Activated naive CD8-positive, alpha-beta T cell treated with anti-CD3 and anti-CD28 coated beads, Interleukin-2, amount 50 U/mL, for 16 hours (primary cell): Measurements from ENCODE around the gene SLC7A5.
"Not testable (repeated sequence)": the region's sequence is repeated elsewhere in the genome, so short reads cannot be mapped to it uniquely, and the experiment has no call there.

ENCODE experiments used
- DNase-seq: peaks from one replicate; pipeline ENCODE4 v3.0.0-alpha.2; 2020; ENCODE audit warnings: low read depth, low spot score

Gene SLC7A5

GRCh38 chr16:87800497-87800896 lies 68.8 kb downstream of the SLC7A5 start:
- DNase-seq: no peak

GRCh38 chr16:87795336-87795735 lies 74.0 kb downstream of the SLC7A5 start:
- no peak for DNase-seq

GRCh38 chr16:87794485-87795078 lies 74.7 kb downstream of the SLC7A5 start:
- DNase-seq: no peak

- DNase-seq: no peak
These were observed 77.1 kb downstream of the SLC7A5 start for GRCh38 chr16:87792205-87792565.

- DNase-seq: no peak
These were observed 77.8 kb downstream of the SLC7A5 start for GRCh38 chr16:87791295-87792204.

- DNase-seq: no peak
These were observed 78.8 kb downstream of the SLC7A5 start for GRCh38 chr16:87790292-87791100.

- no peak for DNase-seq
These were observed 79.6 kb downstream of the SLC7A5 start for GRCh38 chr16:87789437-87790291.

- DNase-seq: not testable (repeated sequence)
These were observed 80.4 kb downstream of the SLC7A5 start for GRCh38 chr16:87788730-87789436.

- not testable (repeated sequence) for DNase-seq
These were observed 81.7 kb downstream of the SLC7A5 start for GRCh38 chr16:87787451-87788091.

- no peak for DNase-seq
These were observed 84.5 kb downstream of the SLC7A5 start for GRCh38 chr16:87784812-87785211.

GRCh38 chr16:87782033-87782432 lies 87.3 kb downstream of the SLC7A5 start:
- DNase-seq: no peak

- DNase-seq: no peak
These were observed 88.8 kb downstream of the SLC7A5 start for GRCh38 chr16:87780385-87780989.
